Measurements from ENCODE around the gene NEBL.

Gene NEBL

GRCh38 chr10:20877986-20878983, 18.8 kb downstream of the NEBL start:
- no peak overlapping the region for H3K27ac ChIP-seq

GRCh38 chr10:20877554-20877953, 19.6 kb downstream of the NEBL start:
- Histone ChIP-seq H3K4me3 (no peak overlapping the region), H3K27ac (no peak overlapping the region)

More at GRCh38 chr10:20877986-20878983, 18.8 kb downstream of the NEBL start:
- H3K4me3 ChIP-seq = no peak overlapping the region

- Histone ChIP-seq H3K27ac (no peak overlapping the region), H3K4me3 (no peak overlapping the region)
Observed at GRCh38 chr10:20874261-20874660, 22.9 kb downstream of the NEBL start.

- Histone ChIP-seq H3K27ac (no peak overlapping the region), H3K4me3 (no peak overlapping the region)
Observed at GRCh38 chr10:20871970-20872369, 25.1 kb downstream of the NEBL start.

GRCh38 chr10:20870834-20871233, 26.3 kb downstream of the NEBL start:
- Histone ChIP-seq H3K27ac (no peak overlapping the region), H3K4me3 (no peak overlapping the region)

GRCh38 chr10:20863008-20863407, 34.1 kb downstream of the NEBL start:
- no peak overlapping the region for H3K4me3 ChIP-seq
- no peak overlapping the region for H3K27ac ChIP-seq

GRCh38 chr10:20858292-20859124, 38.6 kb downstream of the NEBL start:
- H3K4me3 ChIP-seq = no peak overlapping the region
- H3K27ac ChIP-seq = no peak overlapping the region

GRCh38 chr10:20856484-20856883, 40.6 kb downstream of the NEBL start:
- Histone ChIP-seq H3K4me3 (no peak overlapping the region), H3K27ac (no peak overlapping the region)

- H3K4me3 ChIP-seq = no peak overlapping the region
- H3K27ac ChIP-seq = no peak overlapping the region
Observed at GRCh38 chr10:20855398-20856038, 41.6 kb downstream of the NEBL start.

GRCh38 chr10:20853276-20853675, 43.8 kb downstream of the NEBL start:
- Histone ChIP-seq H3K4me3 (no peak overlapping the region), H3K27ac (no peak overlapping the region)

GRCh38 chr10:20852303-20852702, 44.8 kb downstream of the NEBL start:
- Histone ChIP-seq H3K4me3 (no peak overlapping the region), H3K27ac (no peak overlapping the region)

- H3K4me3 ChIP-seq = no peak overlapping the region
Observed at GRCh38 chr10:20847512-20847911, 49.6 kb downstream of the NEBL start.

GRCh38 chr10:20846263-20846662, 50.8 kb downstream of the NEBL start:
- Histone ChIP-seq H3K4me3 (no peak overlapping the region), H3K27ac (no peak overlapping the region)

More at GRCh38 chr10:20847512-20847911, 49.6 kb downstream of the NEBL start:
- no peak overlapping the region for H3K27ac ChIP-seq

GRCh38 chr10:20841419-20841818, 55.7 kb downstream of the NEBL start:
- no peak overlapping the region for H3K4me3 ChIP-seq

GRCh38 chr10:20839910-20840309, 57.2 kb downstream of the NEBL start:
- Histone ChIP-seq H3K4me3 (no peak overlapping the region), H3K27ac (no peak overlapping the region)

More at GRCh38 chr10:20841419-20841818, 55.7 kb downstream of the NEBL start:
- no peak overlapping the region for H3K27ac ChIP-seq

- Histone ChIP-seq H3K4me3 (no peak overlapping the region), H3K27ac (no peak overlapping the region)
Observed at GRCh38 chr10:20839141-20839540, 58.0 kb downstream of the NEBL start.

GRCh38 chr10:20836401-20836800, 60.7 kb downstream of the NEBL start:
- H3K27ac ChIP-seq = no peak overlapping the region
- H3K4me3 ChIP-seq = no peak overlapping the region

- H3K4me3 ChIP-seq = no peak overlapping the region
- no peak overlapping the region for H3K27ac ChIP-seq
Observed at GRCh38 chr10:20835335-20835734, 61.8 kb downstream of the NEBL start.

GRCh38 chr10:20834825-20835224, 62.3 kb downstream of the NEBL start:
- Histone ChIP-seq H3K4me3 (no peak overlapping the region), H3K27ac (no peak overlapping the region)

- no peak overlapping the region for H3K4me3 ChIP-seq
- H3K27ac ChIP-seq = no peak overlapping the region
Observed at GRCh38 chr10:20822825-20823224, 74.3 kb downstream of the NEBL start.
